ENCODE results near the gene DYNLT2. TPM values are rescaled to one million over a fixed set of nuclear protein-coding genes. Genes with fewer than 3 reads are reported as not detected.

DYNLT2 gene
- total RNA-seq, 1 experiment from 2014 or later = 2.1 TPM

GRCh38 chr6:169726049-169726400, 25.3 kb downstream of the DYNLT2 start:
- TF ChIP-seq CTCF (IDR thresholded peaks at IDR 0.05) = no peak
- no peak for TF ChIP-seq REST (IDR thresholded peaks at IDR 0.05; ENCODE audit: insufficient read depth in 1 of 2, low read depth in 2 of 2, low read length in 1 of 2)
- TF ChIP-seq SIN3A (IDR thresholded peaks at IDR 0.05; ENCODE audit: borderline replicate concordance, insufficient read depth, low read depth, low read length) = no peak
- no peak for TF ChIP-seq POLR2AphosphoS5 (IDR thresholded peaks at IDR 0.05; ENCODE audit: low read depth, low read length)
- TF ChIP-seq TCF7L2 (IDR thresholded peaks at IDR 0.05; ENCODE audit: low read depth, low read length) = no peak
- no peaks in the 10 kb centered on the region for H3K27me3 ChIP-seq (ENCODE audit: control insufficient read depth, insufficient read depth, low read length)
- no TSS peak for BruUV-seq (replicated peaks)
- H3K4me1 ChIP-seq (ENCODE audit: control insufficient read depth, insufficient read depth, low read length) = peaks cover 22% of the 10 kb centered on the region
- H3K9me3 ChIP-seq (ENCODE audit: control insufficient read depth, insufficient read depth, low read depth, low read length) = no peaks in the 10 kb centered on the region
- ATAC-seq (no peak), DNase-seq (ENCODE audit: low read depth, low spot score) (no peak)
- H3K27ac ChIP-seq (ENCODE audit: low read length) = no peak overlapping the region
- ChIA-PET POLR2A (interaction anchor here (0.7 to 1.1 kb wide), 2 partner anchors 25 to 605 kb away, joined by 3 to 6 read pairs; no protein-coding TSS in a partner anchor), CTCF (no interaction called here)
- no peaks in the 10 kb centered on the region for H3K36me3 ChIP-seq (ENCODE audit: control insufficient read depth, insufficient read depth, low read length)
- H3K4me3 ChIP-seq (ENCODE audit: low read depth in 2 of 2, low read length in 2 of 2) = no peak overlapping the region
- in situ Hi-C loops (cut with HindIII; ENCODE audit: low pct_unique_long_range_greater_than_20kb, low sequenced_read_pairs) = no loop called here
- intact Hi-C loops (cut with micrococcal nuclease; ENCODE audit: unreplicated experiment) = no loop called here

- peak; percentile 62 for ATAC-seq
These were observed 26.0 kb downstream of the DYNLT2 start for GRCh38 chr6:169725125-169726048.

More at GRCh38 chr6:169725125-169726048, 26.0 kb downstream of the DYNLT2 start:
- no peaks in the 10 kb centered on the region for H3K9me3 ChIP-seq (ENCODE audit: control insufficient read depth, insufficient read depth, low read depth, low read length)
- POLR2A ChIA-PET = interaction anchor here (0.7 to 1.1 kb wide), 3 partner anchors 17 to 606 kb away, joined by 3 to 6 read pairs (median 3); no protein-coding TSS in a partner anchor
- CTCF ChIA-PET = no interaction called here
- H3K27me3 ChIP-seq (ENCODE audit: control insufficient read depth, insufficient read depth, low read length) = no peaks in the 10 kb centered on the region
- in situ Hi-C loops (cut with HindIII; ENCODE audit: low pct_unique_long_range_greater_than_20kb, low sequenced_read_pairs) = no loop called here
- no TSS peak for BruUV-seq (replicated peaks)
- H3K27ac ChIP-seq (ENCODE audit: low read length) = peak overlapping the region; percentile 76
- no peak for DNase-seq (ENCODE audit: low read depth, low spot score)
- H3K4me3 ChIP-seq (ENCODE audit: low read depth in 2 of 2, low read length in 2 of 2) = peak overlapping the region; percentile 64
- H3K4me1 ChIP-seq (ENCODE audit: control insufficient read depth, insufficient read depth, low read length) = peaks cover 28% of the 10 kb centered on the region
- intact Hi-C loops (cut with micrococcal nuclease; ENCODE audit: unreplicated experiment) = no loop called here
- no peaks in the 10 kb centered on the region for H3K36me3 ChIP-seq (ENCODE audit: control insufficient read depth, insufficient read depth, low read length)
- TF ChIP-seq SIN3A (IDR thresholded peaks at IDR 0.05; ENCODE audit: borderline replicate concordance, insufficient read depth, low read depth, low read length) = no peak
- peak; percentile 14; the same call in 1 of the 2 replicates for TF ChIP-seq TCF7L2 (IDR thresholded peaks at IDR 0.05; ENCODE audit: low read depth, low read length)
- TF ChIP-seq POLR2AphosphoS5 (IDR thresholded peaks at IDR 0.05; ENCODE audit: low read depth, low read length) = no peak; the same call in 1 of the 2 replicates

All from Panc1 (cell line).